ENCODE data around the gene MAGEA12. TPM values are rescaled to one million over a fixed set of nuclear protein-coding genes. Genes with fewer than 3 reads are reported as not detected.
"Not testable (repeated sequence)": the region's sequence is repeated elsewhere in the genome, so short reads cannot be mapped to it uniquely, and the experiment has no call there.

Gene MAGEA12
- polyA plus RNA-seq, 1 donor: not detected

- DNase-seq: not testable (repeated sequence)
Measured at GRCh38 chrX:152766562-152766961, 33.0 kb downstream of the MAGEA12 start.

- not testable (repeated sequence) for DNase-seq
Measured at GRCh38 chrX:152769549-152770289, 36.2 kb downstream of the MAGEA12 start, which contains the start of gene MAGEA6. Gene MAGEA6 (minus strand): TSS chrX:152769689. CDS start chrX:152767650, 2,039 bp downstream.

GRCh38 chrX:152787062-152787461 is 53.5 kb downstream of the MAGEA12 start:
- not testable (repeated sequence) for DNase-seq

Other genes with a start within 250 kb of the MAGEA12 start
- gene GABRQ, start 95.9 kb upstream of the MAGEA12 start, polyA plus RNA-seq (ENCODE audit: insufficient read length): 0.85 TPM
- not detected for gene MAGEA3, start 35.0 kb upstream of the MAGEA12 start, polyA plus RNA-seq (ENCODE audit: insufficient read length)
- gene CSAG2, start 24.5 kb upstream of the MAGEA12 start, polyA plus RNA-seq (ENCODE audit: insufficient read length): not detected
- gene MAGEA2B, start 19.1 kb upstream of the MAGEA12 start, polyA plus RNA-seq (ENCODE audit: insufficient read length): not detected
- not detected for gene CSAG1, start within 50 bp of the MAGEA12 start, polyA plus RNA-seq (ENCODE audit: insufficient read length)
- gene MAGEA2, start 20.1 kb downstream of the MAGEA12 start, polyA plus RNA-seq (ENCODE audit: insufficient read length): not detected
- not detected for gene CSAG3, start 25.5 kb downstream of the MAGEA12 start, polyA plus RNA-seq (ENCODE audit: insufficient read length)
- not detected for gene MAGEA6, start 35.9 kb downstream of the MAGEA12 start, polyA plus RNA-seq (ENCODE audit: insufficient read length)
- gene CETN2, start 97.0 kb downstream of the MAGEA12 start, polyA plus RNA-seq (ENCODE audit: insufficient read length): 28.0 TPM
- 13.1 TPM for gene NSDHL, start 97.3 kb downstream of the MAGEA12 start, polyA plus RNA-seq (ENCODE audit: insufficient read length)
- gene ZNF185, start 164.3 kb downstream of the MAGEA12 start, polyA plus RNA-seq (ENCODE audit: insufficient read length): 6.0 TPM